K562 (cell line): Measurements from ENCODE around the gene LRRC71.

ENCODE experiments used
- DLX4 ChIP-seq: fragments of 250-450 bp; sonication (Bioruptor Pico); IDR thresholded peaks from 2 replicates; pipeline ENCODE4 v1.6.1; 2021; ENCODE audit warnings: mild to moderate bottlenecking
- TAF1 ChIP-seq: IDR thresholded peaks from 2 replicates; pipeline ENCODE4 v1.6.1; 2011; ENCODE audit warnings: mild to moderate bottlenecking, low read length, moderate library complexity; ENCODE audit not compliant: insufficient read depth, control insufficient read depth, severe bottlenecking; ENCODE audit errors: extremely low read depth
- TF ChIP-seq, protein P1 (sequence below): fragments of 450-650 bp; conservative IDR thresholded peaks from 2 replicates; pipeline ENCODE4 v1.6.1; 2016; ENCODE audit warnings: missing genetic modification characterization, low read depth, mild to moderate bottlenecking, missing compliant biosample characterization, moderate library complexity
- TF ChIP-seq, protein P2 (sequence below), 3 experiments: IDR thresholded peaks in 2 of 3; conservative IDR thresholded peaks in 1 of 3; 2 replicates each; pipeline ENCODE4 v1.5.1; 2011 to 2012; ENCODE audit warnings: low read length in 3 of 3, mild to moderate bottlenecking in 3 of 3, control low read depth in 2 of 3, improper control_type of control experiment in 1 of 3, inconsistent platforms in 1 of 3, low read depth in 1 of 3, mixed read lengths in 1 of 3, moderate library complexity in 1 of 3; ENCODE audit not compliant: insufficient read depth in 2 of 3

- TF ChIP-seq DLX4 = no peak
- TF ChIP-seq, protein P1, sequence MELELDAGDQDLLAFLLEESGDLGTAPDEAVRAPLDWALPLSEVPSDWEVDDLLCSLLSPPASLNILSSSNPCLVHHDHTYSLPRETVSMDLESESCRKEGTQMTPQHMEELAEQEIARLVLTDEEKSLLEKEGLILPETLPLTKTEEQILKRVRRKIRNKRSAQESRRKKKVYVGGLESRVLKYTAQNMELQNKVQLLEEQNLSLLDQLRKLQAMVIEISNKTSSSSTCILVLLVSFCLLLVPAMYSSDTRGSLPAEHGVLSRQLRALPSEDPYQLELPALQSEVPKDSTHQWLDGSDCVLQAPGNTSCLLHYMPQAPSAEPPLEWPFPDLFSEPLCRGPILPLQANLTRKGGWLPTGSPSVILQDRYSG (tag) = no peak
- TF ChIP-seq TAF1 = no peak
- TF ChIP-seq, protein P2, sequence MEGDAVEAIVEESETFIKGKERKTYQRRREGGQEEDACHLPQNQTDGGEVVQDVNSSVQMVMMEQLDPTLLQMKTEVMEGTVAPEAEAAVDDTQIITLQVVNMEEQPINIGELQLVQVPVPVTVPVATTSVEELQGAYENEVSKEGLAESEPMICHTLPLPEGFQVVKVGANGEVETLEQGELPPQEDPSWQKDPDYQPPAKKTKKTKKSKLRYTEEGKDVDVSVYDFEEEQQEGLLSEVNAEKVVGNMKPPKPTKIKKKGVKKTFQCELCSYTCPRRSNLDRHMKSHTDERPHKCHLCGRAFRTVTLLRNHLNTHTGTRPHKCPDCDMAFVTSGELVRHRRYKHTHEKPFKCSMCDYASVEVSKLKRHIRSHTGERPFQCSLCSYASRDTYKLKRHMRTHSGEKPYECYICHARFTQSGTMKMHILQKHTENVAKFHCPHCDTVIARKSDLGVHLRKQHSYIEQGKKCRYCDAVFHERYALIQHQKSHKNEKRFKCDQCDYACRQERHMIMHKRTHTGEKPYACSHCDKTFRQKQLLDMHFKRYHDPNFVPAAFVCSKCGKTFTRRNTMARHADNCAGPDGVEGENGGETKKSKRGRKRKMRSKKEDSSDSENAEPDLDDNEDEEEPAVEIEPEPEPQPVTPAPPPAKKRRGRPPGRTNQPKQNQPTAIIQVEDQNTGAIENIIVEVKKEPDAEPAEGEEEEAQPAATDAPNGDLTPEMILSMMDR (IDR thresholded peaks at IDR 0.05 in 2 of 3, conservative IDR thresholded peaks at IDR 0.05 in 1 of 3; ENCODE audit: insufficient read depth in 2 of 3, low read depth in 1 of 3, low read length in 3 of 3) = no peak
Observed at GRCh38 chr1:156936721-156937220, 16.3 kb downstream of the LRRC71 start.
